EL (cell line): ENCODE data around the gene PLEK.
"Not testable (repeated sequence)": the region's sequence is repeated elsewhere in the genome, so short reads cannot be mapped to it uniquely, and the experiment has no call there.

Source experiments
- DNase-seq: peaks from one replicate; pipeline ENCODE4 v3.0.0-alpha.2; 2016

PLEK gene

DNA sequence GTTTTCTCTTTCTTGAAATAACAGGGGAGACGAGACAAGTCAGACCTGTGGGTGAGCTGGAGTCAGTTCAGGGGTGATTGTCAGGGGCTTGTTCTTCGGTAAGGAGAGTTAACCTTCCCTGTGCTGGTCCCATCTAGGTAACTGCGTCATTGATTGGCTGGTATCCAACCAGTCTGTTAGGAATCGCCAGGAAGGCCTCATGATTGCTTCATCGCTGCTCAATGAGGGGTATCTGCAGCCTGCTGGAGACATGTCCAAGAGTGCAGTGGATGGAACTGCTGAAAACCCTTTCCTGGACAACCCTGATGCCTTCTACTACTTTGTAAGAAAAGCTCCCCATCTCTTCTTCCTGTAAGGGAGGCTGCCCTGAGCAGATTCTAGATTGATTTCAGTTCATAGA lies 21.3 kb downstream of the PLEK start:
- DNase-seq, result no peak

DNA sequence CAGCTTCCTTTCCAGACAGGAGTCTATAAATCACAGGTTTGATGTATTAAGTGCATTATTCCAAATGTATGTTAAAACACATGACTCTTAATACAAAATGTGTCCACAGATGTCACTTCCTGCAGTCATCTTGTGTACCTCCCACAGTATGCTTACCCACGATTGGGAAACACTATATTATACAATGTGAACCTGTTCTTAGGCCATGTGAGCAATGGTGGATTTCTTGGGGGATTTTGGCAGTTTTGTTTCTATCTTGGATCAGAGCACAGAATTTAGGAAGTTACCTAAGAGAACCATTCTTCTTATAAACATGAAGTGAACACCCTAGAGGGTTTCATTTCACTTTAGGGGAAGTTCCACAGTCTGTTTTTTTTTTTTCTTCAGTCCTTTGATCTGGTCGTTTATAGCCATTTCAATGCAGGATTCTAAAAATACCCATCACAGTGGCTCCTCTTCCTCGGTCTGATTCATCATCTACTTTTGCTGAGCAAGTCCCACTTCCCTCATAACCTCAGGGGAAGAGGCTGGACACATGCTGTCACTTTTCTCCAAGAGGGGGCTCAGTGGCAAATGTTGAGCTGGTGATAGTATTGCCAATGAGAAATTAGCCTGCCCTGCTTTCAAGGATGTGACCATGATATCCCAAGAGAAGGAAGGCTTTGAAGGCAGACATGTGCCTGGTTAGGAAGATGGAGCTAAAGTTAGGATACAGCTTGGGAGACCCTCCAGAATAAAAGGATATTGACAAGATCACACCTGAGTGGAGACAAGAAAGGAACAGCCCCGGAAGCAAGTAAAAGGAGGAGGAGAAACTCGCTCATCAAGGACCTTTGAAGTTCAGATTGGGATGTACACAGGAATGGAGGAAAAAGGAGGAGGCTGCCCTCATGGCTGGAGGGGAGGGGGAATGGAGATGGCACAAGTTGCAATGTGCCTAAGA lies 22.6 kb downstream of the PLEK start:
- no peak for DNase-seq

DNA sequence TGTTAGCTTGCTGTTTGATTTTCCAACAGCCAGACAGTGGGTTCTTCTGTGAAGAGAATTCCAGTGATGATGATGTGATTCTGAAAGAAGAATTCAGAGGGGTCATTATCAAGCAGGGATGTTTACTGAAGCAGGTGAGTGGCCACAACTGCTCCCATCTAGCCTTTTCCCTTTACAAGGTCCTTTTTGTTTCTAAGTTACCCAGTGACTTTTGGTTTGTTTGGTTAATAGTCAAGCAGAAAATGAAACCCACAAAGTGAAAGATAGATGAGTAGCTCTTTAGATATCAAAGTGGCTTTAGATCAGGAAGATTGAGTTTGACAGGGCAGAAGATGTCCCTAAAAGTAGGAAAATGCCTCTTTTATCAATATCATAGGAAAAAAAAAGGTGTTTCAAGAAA lies 23.3 kb downstream of the PLEK start:
- no peak for DNase-seq

DNA sequence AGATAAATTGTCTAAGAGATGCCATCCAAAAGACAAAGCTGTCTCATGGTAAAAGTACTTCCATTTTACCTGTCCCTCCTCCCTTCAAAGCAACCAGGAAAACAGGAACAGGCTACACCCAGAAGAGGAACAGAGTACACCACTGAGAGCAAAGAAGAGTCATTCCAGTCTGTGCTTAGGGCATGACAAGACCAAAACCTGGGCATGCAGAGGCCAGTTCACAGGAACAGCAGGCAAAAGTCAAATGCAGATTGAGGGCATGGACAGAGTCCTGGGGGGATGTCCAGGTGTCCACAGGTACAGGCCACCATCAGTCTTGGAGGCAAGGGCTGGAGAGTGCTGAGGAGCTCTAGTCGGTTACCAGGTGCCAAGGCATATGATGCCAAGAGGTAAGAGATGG lies 23.7 kb downstream of the PLEK start:
- DNase-seq, result no peak

DNA sequence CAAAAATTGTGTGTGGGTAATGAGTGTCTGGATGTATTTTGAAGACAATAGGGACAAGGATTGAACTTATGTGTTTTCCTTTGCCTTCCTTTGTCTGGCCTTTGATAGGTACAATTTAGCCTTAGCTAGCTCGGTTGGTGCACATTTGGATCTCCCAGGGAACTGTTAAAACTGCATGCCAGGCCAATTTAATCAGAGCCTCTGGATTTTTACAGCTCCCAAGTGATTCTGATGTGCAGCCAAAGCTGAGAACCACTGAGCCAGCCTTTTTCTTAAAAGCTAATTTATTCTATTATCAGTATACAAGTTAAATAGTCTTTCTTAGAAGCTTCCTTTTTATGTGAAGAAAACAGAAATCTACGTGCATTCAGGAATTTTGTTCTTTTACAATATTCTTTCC lies 25.0 kb downstream of the PLEK start:
- DNase-seq, result no peak

DNA sequence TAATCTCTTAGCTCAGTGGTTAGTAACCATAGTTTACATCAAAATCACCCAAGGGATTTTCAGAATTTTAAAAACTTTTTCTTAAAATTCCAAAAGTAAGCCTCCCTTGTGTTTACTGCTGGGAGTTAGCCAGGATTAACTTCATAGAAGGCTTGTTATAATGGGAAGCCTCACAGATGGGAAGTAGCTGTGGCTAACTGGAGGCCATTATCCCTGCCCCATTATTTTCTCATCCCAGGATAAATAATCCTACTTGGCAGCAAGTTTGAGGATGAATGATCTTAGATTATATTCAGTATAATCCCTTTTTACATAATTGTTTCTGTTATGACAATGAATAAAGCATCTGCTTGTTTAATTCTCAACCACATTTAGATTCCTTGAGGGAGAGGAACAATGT lies 25.5 kb downstream of the PLEK start:
- no peak for DNase-seq

DNA sequence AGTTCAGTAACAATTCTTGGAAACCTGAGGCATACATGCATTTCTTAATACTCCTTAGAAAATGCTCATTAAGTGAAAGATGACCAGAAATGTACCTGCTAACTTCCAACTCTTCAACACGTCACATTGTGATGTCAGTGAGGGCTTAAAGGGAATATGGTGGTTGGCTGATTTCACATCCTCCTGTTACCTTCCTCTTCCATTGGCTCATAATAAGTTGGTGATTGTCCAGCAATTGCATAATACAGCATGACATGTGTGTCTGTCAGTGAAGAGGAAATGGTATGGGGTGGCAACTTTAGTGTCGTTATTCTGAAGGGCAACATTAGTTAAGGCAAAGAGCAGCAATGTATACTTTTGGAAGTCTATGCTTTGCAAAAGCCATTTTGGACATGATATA lies 26.0 kb downstream of the PLEK start:
- no peak for DNase-seq

DNA sequence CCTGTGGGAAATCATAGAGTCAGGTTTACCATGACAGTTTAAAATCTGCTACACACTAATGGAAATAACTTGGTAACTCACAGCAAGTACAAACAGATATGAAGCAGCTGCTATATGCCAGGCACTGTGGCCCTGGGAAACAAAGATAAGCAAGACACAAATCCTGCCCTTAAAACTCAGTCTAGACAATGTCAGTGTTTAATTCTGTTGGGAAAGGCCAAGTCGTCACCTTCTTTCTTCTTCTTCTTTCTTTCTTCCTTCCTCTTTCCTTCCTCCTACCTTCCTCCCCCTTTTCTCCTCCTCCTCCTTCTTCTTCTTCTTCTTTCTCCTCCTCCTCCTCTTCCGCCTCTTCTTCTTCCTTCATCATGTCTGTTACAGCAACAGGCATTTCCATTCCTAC lies 26.8 kb downstream of the PLEK start:
- DNase-seq, result no peak

DNA sequence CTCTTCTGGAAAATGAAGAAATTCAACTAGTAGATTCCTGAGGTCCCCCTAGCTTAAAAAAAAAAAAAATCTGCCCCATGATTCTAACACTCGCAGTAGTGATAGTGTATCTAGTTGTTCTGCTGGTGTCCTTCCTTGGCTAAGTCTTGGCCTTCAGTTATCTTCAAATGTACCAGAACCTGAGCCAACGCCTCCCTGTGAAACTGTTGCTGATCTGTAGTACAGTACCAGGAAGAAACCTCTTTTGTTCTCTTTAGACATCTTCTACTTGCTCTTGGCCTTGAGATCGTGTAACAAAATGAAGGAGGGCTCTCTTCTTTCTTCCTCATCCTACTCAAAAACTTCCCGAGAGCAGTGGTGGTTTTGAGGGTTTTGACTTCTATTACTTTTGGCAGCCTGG lies 31.0 kb downstream of the PLEK start:
- no peak for DNase-seq

DNA sequence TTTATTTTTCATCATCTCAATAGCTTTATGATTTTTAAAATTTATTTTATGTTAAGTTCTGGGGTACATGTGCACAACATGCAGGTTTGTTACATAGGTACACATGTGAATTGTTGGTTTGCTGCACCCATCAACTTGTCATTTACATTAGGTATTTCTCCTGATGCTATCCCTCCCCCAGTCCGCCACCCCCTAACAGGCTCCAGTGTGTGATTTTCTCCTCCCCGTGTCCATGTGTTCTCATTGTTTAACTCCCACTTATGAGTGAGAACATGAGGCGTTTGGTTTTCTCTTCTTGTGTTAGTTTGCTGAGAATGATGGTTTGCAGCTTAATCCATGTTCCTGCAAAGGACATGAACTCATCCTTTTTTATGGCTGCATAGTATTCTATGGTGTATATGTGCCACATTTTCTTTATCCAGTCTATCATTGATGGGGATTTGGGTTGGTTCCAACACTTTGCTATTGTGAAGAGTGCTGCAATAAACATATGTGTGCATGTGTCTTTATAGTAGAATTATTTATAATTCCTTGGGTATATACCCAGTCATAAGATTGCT lies 32.7 kb downstream of the PLEK start:
- not testable (repeated sequence) for DNase-seq

DNA sequence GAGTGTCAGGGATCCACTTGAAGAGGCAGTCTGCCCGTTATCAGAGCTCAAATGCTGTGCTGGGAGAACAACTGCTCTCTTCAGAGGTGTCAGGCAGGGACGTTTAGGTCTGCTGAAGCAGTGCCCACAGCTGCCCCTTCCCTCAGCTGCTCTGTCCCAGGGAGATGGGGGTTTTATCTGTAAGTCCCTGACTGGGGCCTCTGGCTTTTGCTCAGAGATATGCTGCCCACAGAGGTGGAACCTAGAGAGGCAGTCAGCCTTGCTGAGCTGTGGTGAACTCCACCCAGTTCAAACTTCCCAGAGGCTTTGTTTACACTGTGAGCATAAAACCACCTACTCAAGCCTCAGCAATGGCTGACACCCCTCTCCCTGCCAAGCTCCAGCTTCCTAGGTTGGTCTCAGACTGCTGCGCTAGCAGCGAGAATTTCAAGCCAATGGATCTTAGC lies 38.1 kb downstream of the PLEK start:
- no peak for DNase-seq

DNA sequence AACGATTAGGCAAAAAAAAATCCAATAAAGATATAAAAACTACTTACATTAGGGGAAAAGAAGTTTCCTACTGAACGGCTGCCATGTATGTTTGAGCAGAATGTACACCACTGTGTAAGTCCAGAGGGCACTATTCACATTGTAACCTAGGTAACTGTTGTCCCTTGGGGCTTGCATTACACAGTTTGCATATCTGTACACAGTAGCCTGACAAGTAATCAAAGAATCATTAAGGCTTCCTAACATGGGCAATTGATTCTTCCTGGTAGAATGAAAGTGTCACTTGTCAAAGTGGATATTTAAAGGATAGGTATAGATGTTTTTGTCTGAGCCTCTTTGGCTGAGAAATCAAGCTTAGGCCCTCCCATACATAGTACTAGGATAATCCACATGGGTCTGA lies 39.1 kb downstream of the PLEK start:
- DNase-seq, result no peak

DNA sequence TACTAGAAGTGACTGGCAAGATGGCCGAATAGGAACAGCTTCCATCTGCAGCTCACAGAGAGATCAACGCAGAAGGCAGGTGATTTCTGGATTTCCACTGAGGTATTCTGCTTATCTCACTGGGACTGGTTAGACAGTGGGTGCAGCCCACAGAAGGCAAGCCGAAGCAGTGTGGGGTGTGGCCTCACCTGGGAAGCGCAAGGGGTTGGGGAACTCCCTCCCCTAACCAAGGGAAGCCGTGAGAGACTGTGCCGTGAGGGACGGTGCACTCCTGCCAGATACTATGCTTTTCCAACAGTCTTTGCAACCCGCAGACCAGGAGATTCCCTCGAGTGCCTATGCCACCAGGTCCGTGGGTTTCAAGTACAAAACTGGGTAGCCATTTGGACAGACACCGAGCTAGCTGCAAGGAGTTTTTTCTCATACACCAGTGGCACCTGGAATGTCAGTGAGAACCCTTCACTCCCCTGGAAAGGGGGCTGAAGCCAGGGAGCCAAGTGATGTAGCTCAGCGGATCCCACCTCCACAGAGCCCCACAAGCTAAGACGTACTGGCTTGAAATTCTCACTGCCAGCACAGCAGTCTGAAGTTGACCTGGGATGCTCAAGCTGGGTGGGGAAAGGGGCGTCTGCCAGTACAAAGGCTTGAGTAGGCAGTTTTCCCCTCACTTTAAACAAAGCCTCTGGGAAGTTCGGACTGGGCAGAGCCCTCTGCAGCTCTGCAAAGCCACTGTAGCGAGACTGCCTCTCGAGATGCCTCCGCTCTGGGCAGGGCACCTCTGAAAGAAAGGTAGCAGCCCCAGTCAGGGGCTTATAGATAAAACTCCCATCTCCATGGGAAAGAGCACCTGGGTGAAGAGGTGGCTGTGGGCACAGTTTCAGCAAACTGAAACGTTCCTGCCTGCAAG lies 40.1 kb downstream of the PLEK start:
- no peak for DNase-seq

DNA sequence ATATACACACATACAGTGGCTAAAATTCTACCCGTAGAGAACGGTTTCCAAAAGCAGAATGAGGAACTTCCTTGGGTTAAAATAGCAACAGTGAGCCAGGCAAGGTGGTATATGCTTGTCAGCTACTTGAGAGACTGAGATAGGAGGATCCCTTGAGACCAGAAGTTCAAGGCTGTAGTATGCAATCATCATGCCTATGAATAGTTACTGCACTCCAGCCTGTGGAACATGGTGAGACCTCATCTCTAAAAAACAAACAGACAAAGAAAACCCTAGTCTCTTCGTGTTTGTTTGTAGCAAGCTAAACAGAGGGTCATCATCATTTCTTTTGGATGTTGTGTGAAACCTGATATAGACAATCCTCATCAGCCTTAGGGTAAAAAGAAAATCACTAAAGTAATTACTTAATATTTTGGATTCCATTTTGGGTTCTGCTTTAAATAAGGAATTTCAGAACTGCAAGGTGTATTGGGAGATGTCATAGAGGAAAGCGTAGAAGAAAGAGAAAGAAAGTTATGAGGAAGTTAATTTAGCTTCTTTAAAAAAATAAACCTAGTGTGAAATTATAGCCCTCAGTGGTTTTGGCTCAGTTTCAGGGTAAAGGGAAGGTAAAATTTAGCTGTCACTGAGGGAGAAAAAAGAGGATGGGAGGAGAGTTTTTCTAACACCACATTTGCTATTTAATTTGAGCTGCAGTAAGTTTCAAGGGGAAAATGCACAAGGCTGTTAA lies 46.5 kb downstream of the PLEK start:
- no peak for DNase-seq

DNA sequence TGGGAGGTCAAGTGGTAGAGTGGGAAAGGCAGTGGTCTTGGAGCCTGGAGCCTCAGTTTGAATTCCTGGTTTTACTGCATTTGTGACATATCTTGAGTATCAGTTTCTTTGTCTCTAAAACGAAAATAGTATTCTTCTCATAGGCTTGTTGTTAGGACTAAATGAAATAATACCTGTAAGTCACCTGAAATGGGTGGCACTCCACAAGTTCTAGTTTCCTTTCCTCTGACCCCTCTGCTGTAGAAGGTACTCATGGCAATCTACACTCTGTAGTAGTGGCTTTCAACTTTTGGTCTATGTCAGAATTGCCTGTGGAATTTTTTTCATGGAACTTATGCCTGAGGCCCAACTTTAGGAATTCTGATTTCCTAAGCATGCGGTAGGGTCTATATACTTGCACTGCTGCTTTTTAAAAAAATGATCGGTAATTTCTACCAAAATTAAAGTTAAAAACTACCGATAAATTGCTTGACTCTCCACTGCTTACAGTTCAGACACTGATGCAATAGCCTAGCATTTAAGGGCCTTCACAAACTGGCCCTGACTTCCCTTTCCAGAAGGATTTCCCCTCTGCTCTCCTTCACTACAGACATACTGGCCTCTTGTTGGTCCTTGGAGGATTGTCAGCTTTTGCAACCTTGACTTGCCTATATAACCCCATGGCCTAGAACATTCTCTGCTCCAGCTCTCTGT lies 47.2 kb downstream of the PLEK start:
- DNase-seq, result no peak

DNA sequence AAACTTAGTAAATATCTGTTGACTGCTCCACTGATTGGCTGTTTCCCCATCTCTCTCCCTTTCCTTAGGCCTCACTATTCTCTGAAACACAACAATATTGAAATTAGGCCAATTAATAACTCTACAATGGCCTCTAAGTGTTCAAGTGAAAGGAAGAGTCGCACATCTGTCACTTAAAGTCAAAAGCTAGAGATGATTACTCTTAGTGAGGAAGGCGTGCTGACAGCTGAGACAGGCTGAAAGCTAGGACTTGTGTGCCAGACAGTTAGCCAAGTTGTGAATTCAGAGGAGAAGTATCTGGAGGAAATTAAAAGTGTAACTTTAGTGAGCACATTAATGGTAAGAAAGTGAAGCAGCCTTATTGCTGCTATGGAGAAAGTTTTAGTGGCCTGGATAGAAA lies 48.4 kb downstream of the PLEK start:
- no peak for DNase-seq

DNA sequence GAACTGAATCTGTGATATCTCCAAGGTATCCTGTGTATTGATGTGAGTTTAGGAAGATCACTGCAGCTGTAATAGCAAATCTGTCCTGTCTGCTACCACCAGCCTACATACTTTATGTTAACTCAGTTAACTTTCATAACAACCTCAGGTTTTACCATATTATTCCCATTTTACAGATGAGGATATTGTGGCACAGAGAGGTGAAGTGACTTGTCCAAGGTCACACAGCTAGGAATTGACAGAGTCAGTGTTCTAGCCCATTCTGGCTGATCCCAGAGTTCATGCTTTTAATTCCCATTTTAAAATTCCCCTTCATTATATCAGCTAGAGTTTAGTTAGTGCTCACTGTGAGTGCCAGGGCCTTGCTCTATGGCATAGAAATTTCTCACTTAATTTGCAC lies 49.4 kb downstream of the PLEK start:
- DNase-seq, result no peak

DNA sequence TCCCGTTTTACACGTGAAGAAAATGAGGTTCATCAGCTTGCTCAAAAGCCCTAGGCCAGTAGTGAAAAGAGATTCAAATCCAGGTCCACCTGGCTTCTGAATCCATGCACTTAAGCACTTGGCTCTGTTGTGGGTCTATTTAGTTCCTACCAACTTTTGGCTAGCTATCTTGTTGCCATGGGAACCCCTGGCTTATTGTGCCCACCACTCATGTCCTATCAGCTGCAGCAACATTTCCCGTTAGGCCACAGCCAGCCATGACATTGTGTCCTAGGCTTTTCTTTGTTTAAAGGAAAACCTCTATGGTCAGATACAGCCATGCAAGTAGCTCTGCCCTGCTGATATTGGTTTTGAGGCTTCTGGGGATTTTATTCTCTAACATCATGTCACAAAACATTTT lies 49.8 kb downstream of the PLEK start:
- DNase-seq, result no peak

DNA sequence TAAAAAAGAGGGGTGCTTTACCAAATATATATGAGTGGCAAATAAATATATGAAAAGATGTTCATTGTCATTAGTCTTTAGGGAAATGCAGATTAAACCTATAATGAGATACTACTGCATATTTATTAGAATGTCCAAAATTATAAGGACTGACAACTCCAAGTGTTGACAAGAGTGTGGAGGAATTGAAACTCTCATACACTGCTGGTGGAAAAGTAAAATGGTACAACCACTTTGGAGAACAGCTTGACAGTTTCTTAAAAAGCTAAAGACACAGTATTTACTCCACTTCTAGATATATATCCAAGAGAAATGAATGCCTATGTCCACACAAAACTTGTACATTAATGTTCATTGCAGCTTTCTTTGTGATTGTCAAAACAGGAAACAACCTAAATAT lies 50.4 kb downstream of the PLEK start:
- DNase-seq, result no peak

DNA sequence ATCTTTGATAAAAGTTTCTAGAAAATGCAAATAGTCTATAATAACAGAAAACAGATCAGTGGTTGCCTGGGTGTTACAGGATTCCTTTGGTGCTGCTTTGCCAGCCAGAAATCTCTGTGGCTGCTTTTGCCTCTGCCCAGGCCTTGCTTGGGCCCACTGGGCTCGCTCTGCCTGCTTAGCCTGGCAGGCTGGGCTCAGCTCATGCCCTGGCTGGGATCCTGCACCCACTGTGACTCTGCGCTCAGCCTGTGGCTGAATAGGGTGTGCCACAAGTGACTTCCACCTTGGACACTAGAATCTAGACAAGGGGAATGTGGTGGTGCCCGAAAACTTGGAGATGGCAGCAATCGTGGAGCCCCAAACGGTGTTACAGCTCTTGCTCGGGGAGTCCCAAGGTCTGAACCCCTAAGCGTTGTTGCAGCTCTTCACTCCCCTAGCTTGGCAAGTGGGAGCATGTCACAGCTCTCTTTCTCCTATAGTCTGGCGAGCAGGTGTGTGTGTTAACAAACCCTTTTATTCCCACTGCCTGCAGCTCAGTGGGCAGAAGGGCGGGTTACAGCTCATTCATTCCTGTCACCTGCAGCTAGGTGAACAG lies 51.1 kb downstream of the PLEK start:
- no peak for DNase-seq

DNA sequence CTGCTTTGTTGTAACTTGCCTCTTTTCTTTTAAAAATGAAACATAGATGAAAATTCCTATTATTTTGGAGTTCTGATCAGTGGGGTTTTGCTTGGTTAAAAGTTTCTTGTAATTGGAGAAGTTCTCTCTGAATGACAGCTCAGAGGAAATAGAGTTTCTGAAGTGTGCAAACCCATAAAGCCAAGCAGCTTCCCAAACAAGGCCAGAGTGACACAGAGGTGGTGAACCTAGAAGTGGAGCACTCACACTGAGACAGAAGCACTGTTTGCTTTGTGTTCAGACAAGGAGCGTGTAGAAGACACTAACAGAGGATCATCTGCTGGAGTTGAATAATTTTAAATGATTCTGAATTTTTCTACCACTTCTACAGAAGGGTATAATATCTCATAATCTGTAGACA lies 52.8 kb downstream of the PLEK start:
- DNase-seq, result no peak

DNA sequence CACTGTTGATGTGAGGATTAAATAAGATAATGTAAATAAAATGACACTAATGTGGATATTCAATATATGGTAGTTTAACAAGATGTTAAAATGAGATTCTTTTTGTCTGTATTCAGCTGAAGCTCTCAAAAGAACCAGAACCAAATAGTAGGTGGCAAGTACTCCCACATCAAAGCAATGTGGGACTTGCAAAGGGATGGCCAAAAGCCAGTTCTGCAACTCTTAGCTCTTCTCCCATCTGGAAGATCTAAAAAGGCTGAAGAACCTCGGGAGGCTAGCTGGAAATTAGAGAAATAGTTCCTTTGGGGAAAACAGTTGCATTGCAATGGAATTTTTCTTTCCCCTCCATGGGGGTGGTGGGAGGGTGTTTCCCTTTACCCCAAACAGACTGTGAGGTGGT lies 53.3 kb downstream of the PLEK start:
- DNase-seq, result no peak
